H9 (cell line): ENCODE results near the gene VMAC. TPM values are rescaled to one million over a fixed set of nuclear protein-coding genes. Genes with fewer than 3 reads are reported as not detected.

Source experiments
- DNase-seq: peaks from one replicate; pipeline ENCODE4 v3.0.0-alpha.2; 2017
- H2AFZ ChIP-seq: one replicate; pipeline ENCODE4 v1.6.1; 2013; ENCODE audit warnings: mild to moderate bottlenecking, low read length, control low read depth, moderate library complexity
- H2AK5ac ChIP-seq: 2 replicates; pipeline ENCODE4 v1.6.1; 2013; ENCODE audit warnings: low read length, control low read depth, mixed read lengths; ENCODE audit not compliant: insufficient read length
- H2BK120ac ChIP-seq: one replicate; pipeline ENCODE4 v1.6.1; 2013; ENCODE audit warnings: low read depth, mild to moderate bottlenecking, low read length, control low read depth, inconsistent platforms; ENCODE audit not compliant: poor library complexity, severe bottlenecking
- H2BK12ac ChIP-seq: 2 replicates; pipeline ENCODE4 v1.6.1; 2013; ENCODE audit warnings: low read length, control low read depth, mixed read lengths, low read depth; ENCODE audit not compliant: insufficient read length
- H2BK15ac ChIP-seq: 2 replicates; pipeline ENCODE4 v1.6.1; 2013; ENCODE audit warnings: low read depth, low read length, control low read depth
- H2BK20ac ChIP-seq: one replicate; pipeline ENCODE4 v1.6.1; 2013; ENCODE audit warnings: low read depth, mild to moderate bottlenecking, low read length, control low read depth, inconsistent platforms; ENCODE audit not compliant: poor library complexity, severe bottlenecking
- H2BK5ac ChIP-seq: 2 replicates; pipeline ENCODE4 v1.6.1; 2013; ENCODE audit warnings: low read length, control low read depth, mixed read lengths; ENCODE audit not compliant: insufficient read length
- H3K14ac ChIP-seq: 2 replicates; pipeline ENCODE4 v1.6.1; 2013; ENCODE audit warnings: low read length, control low read depth; ENCODE audit not compliant: insufficient read depth
- H3K18ac ChIP-seq: 2 replicates; pipeline ENCODE4 v1.6.1; 2013; ENCODE audit warnings: low read depth, mild to moderate bottlenecking, mixed read lengths, low read length, control low read depth; ENCODE audit not compliant: insufficient read length
- H3K23ac ChIP-seq: 2 replicates; pipeline ENCODE4 v1.6.1; 2013; ENCODE audit warnings: low read length, control low read depth, mixed read lengths, low read depth; ENCODE audit not compliant: insufficient read length
- H3K23me2 ChIP-seq: 2 replicates; pipeline ENCODE4 v1.6.1; 2013; ENCODE audit warnings: low read depth, mild to moderate bottlenecking, mixed read lengths, low read length, control low read depth; ENCODE audit not compliant: insufficient read length, poor library complexity, severe bottlenecking
- H3K27ac ChIP-seq: 2 replicates; pipeline ENCODE4 v1.5.1; 2013; ENCODE audit warnings: low read length, control low read depth, mixed read lengths, low read depth; ENCODE audit not compliant: insufficient read length
- H3K27me3 ChIP-seq: 2 replicates; pipeline ENCODE4 v1.6.1; 2013; ENCODE audit warnings: low read length, control low read depth, inconsistent platforms; ENCODE audit not compliant: insufficient read depth
- H3K4ac ChIP-seq: 2 replicates; pipeline ENCODE4 v1.6.1; 2013; ENCODE audit warnings: low read depth, mild to moderate bottlenecking, control low read depth, inconsistent platforms, low read length, moderate library complexity
- H3K4me1 ChIP-seq: 2 replicates; pipeline ENCODE4 v1.6.1; 2013; ENCODE audit warnings: low read length, control low read depth, inconsistent platforms; ENCODE audit not compliant: insufficient read depth
- H3K4me2 ChIP-seq: 2 replicates; pipeline ENCODE4 v1.6.1; 2013; ENCODE audit warnings: low read length, control low read depth, mixed read lengths; ENCODE audit not compliant: insufficient read length, insufficient read depth
- H3K56ac ChIP-seq: 2 replicates; pipeline ENCODE4 v1.6.1; 2013; ENCODE audit warnings: low read depth, mild to moderate bottlenecking, mixed read lengths, low read length, control low read depth; ENCODE audit not compliant: insufficient read length
- H3K79me1 ChIP-seq: 2 replicates; pipeline ENCODE4 v1.6.1; 2013; ENCODE audit warnings: low read depth, mild to moderate bottlenecking, moderate library complexity, low read length, control low read depth, inconsistent platforms; ENCODE audit not compliant: insufficient read depth, poor library complexity, severe bottlenecking
- H3K79me2 ChIP-seq: 2 replicates; pipeline ENCODE4 v1.6.1; 2013; ENCODE audit warnings: low read length, control low read depth, inconsistent platforms; ENCODE audit not compliant: insufficient read depth
- H3K9ac ChIP-seq: 2 replicates; pipeline ENCODE4 v1.6.1; 2013; ENCODE audit warnings: low read length, control low read depth, mixed read lengths; ENCODE audit not compliant: insufficient read length; ENCODE audit errors: extremely low read depth
- H3K9me3 ChIP-seq: one replicate; pipeline ENCODE4 v1.6.1; 2013; ENCODE audit warnings: low read depth, low read length, inconsistent platforms; ENCODE audit not compliant: control insufficient read depth
- H3T11ph ChIP-seq: one replicate; pipeline ENCODE4 v1.6.1; 2013; ENCODE audit warnings: mild to moderate bottlenecking, low read length, control low read depth, inconsistent platforms
- H4K20me1 ChIP-seq: one replicate; pipeline ENCODE4 v1.6.1; 2013; ENCODE audit not compliant: control insufficient read depth, insufficient read length, insufficient read depth
- H4K5ac ChIP-seq: 2 replicates; pipeline ENCODE4 v1.6.1; 2013; ENCODE audit warnings: low read depth, mild to moderate bottlenecking, mixed read lengths, low read length, control low read depth; ENCODE audit not compliant: insufficient read length
- H4K8ac ChIP-seq: replicated peaks from 2 replicates; pipeline ENCODE4 v1.6.1; 2013; ENCODE audit warnings: low read length, control low read depth, mixed read lengths, low read depth; ENCODE audit not compliant: insufficient read length
- H4K91ac ChIP-seq: 2 replicates; pipeline ENCODE4 v1.6.1; 2013; ENCODE audit warnings: low read depth, mild to moderate bottlenecking, moderate library complexity, mixed read lengths, low read length, control low read depth; ENCODE audit not compliant: insufficient read length
- H3K27ac Mint-ChIP-seq, 3 experiments: 2 replicates in 2 of 3; 3 replicates in 1 of 3; pipeline ENCODE4 v1.8.0; 2020 to 2021; ENCODE audit warnings: mixed read lengths in 3 of 3, mild to moderate bottlenecking in 1 of 3, moderate library complexity in 1 of 3
- H3K27me3 Mint-ChIP-seq: 2 replicates; pipeline ENCODE4 v1.8.0; 2021; ENCODE audit warnings: low read depth, mild to moderate bottlenecking, moderate library complexity, mixed read lengths
- H3K36me3 Mint-ChIP-seq, 3 experiments: 2 replicates in 2 of 3; 3 replicates in 1 of 3; pipeline ENCODE4 v1.8.0; 2020 to 2021; ENCODE audit warnings: low read depth in 3 of 3, mixed read lengths in 3 of 3; ENCODE audit not compliant: insufficient read depth in 1 of 3
- H3K4me1 Mint-ChIP-seq, 2 experiments: 2 replicates each; pipeline ENCODE4 v1.8.0; 2020; ENCODE audit warnings: mixed read lengths in 2 of 2
- H3K4me3 Mint-ChIP-seq, 2 experiments: 2 replicates in 1 of 2; 3 replicates in 1 of 2; pipeline ENCODE4 v1.8.0; 2020 to 2021; ENCODE audit warnings: mild to moderate bottlenecking in 2 of 2, mixed read lengths in 2 of 2, moderate library complexity in 1 of 2
- H3K9me3 Mint-ChIP-seq, 2 experiments: 2 replicates in 1 of 2; 3 replicates in 1 of 2; pipeline ENCODE4 v1.8.0; 2020; ENCODE audit warnings: mild to moderate bottlenecking in 2 of 2, mixed read lengths in 2 of 2, moderate library complexity in 1 of 2
- WGBS: extraction: QIAGEN DNeasy Blood & Tissue Kit; methylation state at CpG from one replicate; pipeline ENCODE4 v1.1.7; 2013; ENCODE audit warnings: missing lambda C conversion rate, low lambda C conversion rate, mixed read lengths; ENCODE audit not compliant: insufficient read length; ENCODE audit errors: extremely low coverage; 5-methylcytosine and 5-hydroxymethylcytosine counted together
- total RNA-seq: library from RNA; stranded (reverse); gene quantifications from 2 replicates; pipeline ENCODE4 v1.2.1, GENCODE V29; 2021
- TF ChIP-seq, protein P1 (sequence below): fragments of 200-600 bp; sonication (generic); conservative IDR thresholded peaks from 3 replicates; pipeline ENCODE4 v1.8.0; 2021; ENCODE audit warnings: antibody characterized with exemption, mild to moderate bottlenecking

VMAC gene
- total RNA-seq, 1 experiment from 2014 or later: 2.2 TPM

DNA sequence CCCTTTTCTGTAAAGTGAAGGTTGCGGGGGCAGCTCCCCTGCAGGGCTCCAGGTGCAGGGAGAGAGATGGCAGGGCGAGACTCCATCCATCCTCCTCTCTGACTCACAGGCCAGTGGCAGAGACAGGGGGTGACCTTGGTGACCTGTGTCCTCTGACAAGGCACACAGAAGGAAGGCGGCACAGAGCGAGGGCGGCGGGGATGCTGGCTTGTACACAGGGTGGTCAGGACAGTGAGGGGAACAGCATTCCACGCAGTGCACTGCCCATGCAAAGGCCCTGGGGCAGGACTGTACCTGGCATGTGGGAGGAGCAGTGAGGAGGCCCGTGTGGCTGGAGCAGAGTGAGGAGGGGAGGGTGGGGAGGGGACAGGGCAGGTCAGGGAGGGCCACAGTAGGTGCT is 8.8 kb upstream of the VMAC start:
- Histone ChIP-seq H4K91ac (no peak overlapping the region), H3K27ac (no peak overlapping the region), H3K23ac (no peak overlapping the region), H3K79me1 (no peaks in the 10 kb centered on the region), H3K23me2 (no peaks in the 10 kb centered on the region), H3K4me1 (no peaks in the 10 kb centered on the region; the same call in 1 of the 2 replicates), H2AK5ac (no peak overlapping the region), H3K14ac (no peak overlapping the region), H3K4me2 (no peak overlapping the region), H4K8ac (no peak overlapping the region), H3K4ac (no peak overlapping the region), H2BK120ac (no peak overlapping the region), H3K18ac (no peak overlapping the region), H3K79me2 (peaks cover 3% of the 10 kb centered on the region; the same call in 1 of the 2 replicates), H2BK5ac (no peak overlapping the region), H2AFZ (no peak overlapping the region), H3K9ac (no peak overlapping the region), H3K27me3 (no peaks in the 10 kb centered on the region), H4K5ac (no peak overlapping the region), H3K56ac (no peak overlapping the region), H2BK12ac (no peak overlapping the region), H4K20me1 (no peaks in the 10 kb centered on the region), H2BK15ac (no peak overlapping the region), H3K9me3 (no peaks in the 10 kb centered on the region), H2BK20ac (no peak overlapping the region), H3T11ph (no peak overlapping the region)
- TF ChIP-seq, protein P1, sequence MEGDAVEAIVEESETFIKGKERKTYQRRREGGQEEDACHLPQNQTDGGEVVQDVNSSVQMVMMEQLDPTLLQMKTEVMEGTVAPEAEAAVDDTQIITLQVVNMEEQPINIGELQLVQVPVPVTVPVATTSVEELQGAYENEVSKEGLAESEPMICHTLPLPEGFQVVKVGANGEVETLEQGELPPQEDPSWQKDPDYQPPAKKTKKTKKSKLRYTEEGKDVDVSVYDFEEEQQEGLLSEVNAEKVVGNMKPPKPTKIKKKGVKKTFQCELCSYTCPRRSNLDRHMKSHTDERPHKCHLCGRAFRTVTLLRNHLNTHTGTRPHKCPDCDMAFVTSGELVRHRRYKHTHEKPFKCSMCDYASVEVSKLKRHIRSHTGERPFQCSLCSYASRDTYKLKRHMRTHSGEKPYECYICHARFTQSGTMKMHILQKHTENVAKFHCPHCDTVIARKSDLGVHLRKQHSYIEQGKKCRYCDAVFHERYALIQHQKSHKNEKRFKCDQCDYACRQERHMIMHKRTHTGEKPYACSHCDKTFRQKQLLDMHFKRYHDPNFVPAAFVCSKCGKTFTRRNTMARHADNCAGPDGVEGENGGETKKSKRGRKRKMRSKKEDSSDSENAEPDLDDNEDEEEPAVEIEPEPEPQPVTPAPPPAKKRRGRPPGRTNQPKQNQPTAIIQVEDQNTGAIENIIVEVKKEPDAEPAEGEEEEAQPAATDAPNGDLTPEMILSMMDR: no peak
- H3K9me3 Mint-ChIP-seq: no peaks in the 10 kb centered on the region
- peaks cover 10% of the 10 kb centered on the region for H3K27me3 Mint-ChIP-seq
- no CpG with 5 or more reads among the region's 8 CpGs for WGBS
- peaks cover 4 to 9% of the 10 kb centered on the region in 2 experiments for H3K4me1 Mint-ChIP-seq
- no peak overlapping the region for H3K4me3 Mint-ChIP-seq
- H3K36me3 Mint-ChIP-seq: peaks cover 10 to 18% (median 13%) of the 10 kb centered on the region in 3 experiments
- H3K27ac Mint-ChIP-seq: no peak overlapping the region
- no peak for DNase-seq
